Skin epidermis (tissue), 12 donors: ENCODE results near the gene TSPAN7.

ENCODE experiments used
- H3K27ac ChIP-seq, 21 experiments: fragments of 200-600 bp; sonication (generic) in 11 of 21; one replicate each; pipeline ENCODE4 v1.5.0; 2020; ENCODE audit warnings: mild to moderate bottlenecking in 3 of 21, inconsistent platforms in 2 of 21, moderate library complexity in 2 of 21
- H3K4me3 ChIP-seq, 7 experiments: fragments of 200-600 bp; sonication (generic) in 2 of 7; one replicate each; pipeline ENCODE4 v1.5.0; 2020; ENCODE audit warnings: inconsistent platforms in 2 of 7, mild to moderate bottlenecking in 2 of 7, moderate library complexity in 1 of 7

The TSPAN7 gene

GRCh38 chrX:38675856-38676255 is 114.5 kb downstream of the TSPAN7 start:
- Histone ChIP-seq H3K27ac (no peak overlapping the region), H3K4me3 (no peak overlapping the region)

- Histone ChIP-seq H3K27ac (no peak overlapping the region), H3K4me3 (no peak overlapping the region)
These were observed 116.8 kb downstream of the TSPAN7 start for GRCh38 chrX:38678183-38678582.

GRCh38 chrX:38678821-38679220 is 117.5 kb downstream of the TSPAN7 start:
- Histone ChIP-seq H3K4me3 (no peak overlapping the region), H3K27ac (no peak overlapping the region)

- H3K27ac ChIP-seq = no peak overlapping the region
- H3K4me3 ChIP-seq = no peak overlapping the region
These were observed 118.4 kb downstream of the TSPAN7 start for GRCh38 chrX:38679695-38680094.

- H3K27ac ChIP-seq = no peak overlapping the region
- H3K4me3 ChIP-seq = no peak overlapping the region
These were observed 120.8 kb downstream of the TSPAN7 start for GRCh38 chrX:38682095-38682494.

GRCh38 chrX:38692961-38693360 is 131.6 kb downstream of the TSPAN7 start:
- Histone ChIP-seq H3K27ac (no peak overlapping the region), H3K4me3 (no peak overlapping the region)

GRCh38 chrX:38694394-38694793 is 133.1 kb downstream of the TSPAN7 start:
- no peak overlapping the region for H3K27ac ChIP-seq

GRCh38 chrX:38697461-38697860 is 136.1 kb downstream of the TSPAN7 start:
- Histone ChIP-seq H3K27ac (no peak overlapping the region), H3K4me3 (no peak overlapping the region)

More at GRCh38 chrX:38694394-38694793, 133.1 kb downstream of the TSPAN7 start:
- no peak overlapping the region for H3K4me3 ChIP-seq

GRCh38 chrX:38699121-38699520 is 137.8 kb downstream of the TSPAN7 start:
- no peak overlapping the region for H3K4me3 ChIP-seq
- H3K27ac ChIP-seq = peak overlapping the region in 1 of 21 experiments; percentile 2

- H3K27ac ChIP-seq = no peak overlapping the region
- H3K4me3 ChIP-seq = no peak overlapping the region
These were observed 138.4 kb downstream of the TSPAN7 start for GRCh38 chrX:38699696-38700095.

GRCh38 chrX:38701073-38701472 is 139.7 kb downstream of the TSPAN7 start:
- Histone ChIP-seq H3K4me3 (no peak overlapping the region), H3K27ac (no peak overlapping the region)

- no peak overlapping the region for H3K27ac ChIP-seq
- no peak overlapping the region for H3K4me3 ChIP-seq
These were observed 143.0 kb downstream of the TSPAN7 start for GRCh38 chrX:38704146-38704882.

GRCh38 chrX:38717871-38718270 is 156.5 kb downstream of the TSPAN7 start:
- Histone ChIP-seq H3K4me3 (no peak overlapping the region), H3K27ac (no peak overlapping the region)

- Histone ChIP-seq H3K4me3 (no peak overlapping the region), H3K27ac (no peak overlapping the region)
These were observed 157.0 kb downstream of the TSPAN7 start for GRCh38 chrX:38718311-38718710.

GRCh38 chrX:38726612-38727011 is 165.3 kb downstream of the TSPAN7 start:
- no peak overlapping the region for H3K4me3 ChIP-seq

GRCh38 chrX:38727668-38728067 is 166.3 kb downstream of the TSPAN7 start:
- no peak overlapping the region for H3K4me3 ChIP-seq
- no peak overlapping the region for H3K27ac ChIP-seq

More at GRCh38 chrX:38726612-38727011, 165.3 kb downstream of the TSPAN7 start:
- H3K27ac ChIP-seq = no peak overlapping the region

- no peak overlapping the region for H3K27ac ChIP-seq
- no peak overlapping the region for H3K4me3 ChIP-seq
These were observed 171.5 kb downstream of the TSPAN7 start for GRCh38 chrX:38732866-38733265.
